HCT116 (cell line): ENCODE results near the gene JAM3. TPM values are rescaled to one million over a fixed set of nuclear protein-coding genes. Genes with fewer than 3 reads are reported as not detected.

ENCODE experiments used
- ATAC-seq: fragments of 200-7000 bp; cut with Tn5 transposase; 2 replicates; pipeline ENCODE4 v1.9.1; 2020; ENCODE audit warnings: mild to moderate bottlenecking, moderate library complexity
- BruUV-seq: library from RNA; stranded (reverse); fragments of 400-500 nt; replicated peaks from 2 replicates; lab custom pipeline; 2021; lab: Mats Ljungman, UMichigan
- CTCF ChIA-PET: fragments of 300-600 bp; sonication (Branson Sonifier 250); formaldehyde crosslinking; loops from one replicate; lab custom pipeline; 2021; ENCODE audit warnings: antibody characterized with exemption; lab: Charles Lee
- POLR2A ChIA-PET: fragments of 300-600, 350-600 bp; sonication (Branson Sonifier 250); formaldehyde crosslinking; loops from one replicate; lab custom pipeline; 2021; ENCODE audit warnings: antibody characterized with exemption; lab: Charles Lee
- RAD21 ChIA-PET, 2 experiments: fragments of 300-600 bp; sonication (Branson Sonifier 250); formaldehyde crosslinking; loops; one replicate each; lab custom pipeline; 2023; ENCODE audit warnings: low total read pairs in 2 of 2; ENCODE audit not compliant: uncharacterized antibody in 2 of 2, unreplicated experiment in 2 of 2, low non-redundant PET in 1 of 2; lab: Charles Lee
- DNase-seq: peaks from one replicate; pipeline ENCODE4 v3.0.0-alpha.2; 2010; ENCODE audit warnings: low read depth, low spot score
- H2AFZ ChIP-seq: fragments of 200-600 bp; shearing (Covaris generic), sonication (generic); 2 replicates; pipeline ENCODE4 v1.6.1; 2017; ENCODE audit warnings: low read depth, mixed run types, mixed read lengths, antibody characterized with exemption, low read length; ENCODE audit not compliant: poor library complexity, severe bottlenecking
- H3K27ac ChIP-seq: 2 replicates; pipeline ENCODE4 v1.5.1; 2012; ENCODE audit warnings: low read depth, low read length
- H3K27me3 ChIP-seq: fragments of 200-600 bp; sonication (generic); 2 replicates; pipeline ENCODE4 v1.6.1; 2016; ENCODE audit warnings: mixed run types, low read length, mixed read lengths; ENCODE audit not compliant: insufficient read depth
- H3K36me3 ChIP-seq, 2 experiments: fragments of 200-500 bp in 1 of 2; fragments of 200-600 bp in 1 of 2; sonication (Bioruptor generic) in 1 of 2; sonication (generic) in 1 of 2; 2 replicates each; pipeline versions ENCODE4 v1.5.1 to v1.6.1; 2014 to 2016; ENCODE audit warnings: low read length in 2 of 2, inconsistent platforms in 1 of 2, mixed read lengths in 1 of 2, mixed run types in 1 of 2; ENCODE audit not compliant: insufficient read depth in 2 of 2, control insufficient read depth in 1 of 2
- H3K4me1 ChIP-seq, 2 experiments: fragments of 200-600 bp in 1 of 2; sonication (generic) in 1 of 2; 2 replicates each; pipeline versions ENCODE4 v1.5.1 to v1.6.1; 2012 to 2017; ENCODE audit warnings: low read length in 2 of 2, inconsistent platforms in 1 of 2, mild to moderate bottlenecking in 1 of 2, mixed read lengths in 1 of 2, mixed run types in 1 of 2, moderate library complexity in 1 of 2; ENCODE audit not compliant: insufficient read depth in 2 of 2, control insufficient read depth in 1 of 2
- H3K4me2 ChIP-seq: fragments of 200-600 bp; sonication (generic); 2 replicates; pipeline ENCODE4 v1.6.1; 2017; ENCODE audit warnings: mixed run types, low read length, mixed read lengths
- H3K4me3 ChIP-seq, 2 experiments: fragments of 200-600 bp in 1 of 2; sonication (generic) in 1 of 2; replicated peaks in 1 of 2; 2 replicates each; pipeline ENCODE4 v1.5.1; 2011 to 2016; ENCODE audit warnings: low read length in 2 of 2, control low read depth in 1 of 2, low read depth in 1 of 2, mild to moderate bottlenecking in 1 of 2, mixed read lengths in 1 of 2, mixed run types in 1 of 2
- H3K79me2 ChIP-seq: fragments of 200-600 bp; sonication (generic); 2 replicates; pipeline ENCODE4 v1.6.1; 2017; ENCODE audit warnings: mild to moderate bottlenecking, mixed run types, low read length, moderate library complexity, mixed read lengths; ENCODE audit not compliant: insufficient read depth
- H3K9ac ChIP-seq: fragments of 200-600 bp; sonication (generic); 2 replicates; pipeline ENCODE4 v1.6.1; 2016; ENCODE audit warnings: low read length, mixed read lengths
- H3K9me2 ChIP-seq: fragments of 200-600 bp; sonication (generic), shearing (Covaris generic); 2 replicates; pipeline ENCODE4 v1.6.1; 2017; ENCODE audit warnings: mixed run types, mild to moderate bottlenecking, moderate library complexity; ENCODE audit not compliant: insufficient read depth
- H3K9me3 ChIP-seq, 2 experiments: fragments of 200-500 bp in 1 of 2; fragments of 200-600 bp in 1 of 2; sonication (Bioruptor generic) in 1 of 2; sonication (generic) in 1 of 2; 2 replicates each; pipeline ENCODE4 v1.6.1; 2014 to 2017; ENCODE audit warnings: low read length in 2 of 2, mixed read lengths in 2 of 2, inconsistent platforms in 1 of 2, low read depth in 1 of 2, mild to moderate bottlenecking in 1 of 2, mixed run types in 1 of 2, moderate library complexity in 1 of 2; ENCODE audit not compliant: control insufficient read depth in 1 of 2, insufficient read depth in 1 of 2
- H4K20me1 ChIP-seq: fragments of 200-600 bp; sonication (generic), shearing (Covaris generic); 2 replicates; pipeline ENCODE4 v1.6.1; 2017; ENCODE audit warnings: mixed run types, mild to moderate bottlenecking, moderate library complexity; ENCODE audit not compliant: insufficient read depth
- CEBPB ChIP-seq: IDR thresholded peaks from 2 replicates; pipeline ENCODE4 v1.6.1; 2012; ENCODE audit warnings: low read depth
- ELF1 ChIP-seq: IDR thresholded peaks from 2 replicates; pipeline ENCODE4 v1.6.1; 2012; ENCODE audit warnings: low read depth, borderline replicate concordance
- EZH2phosphoT487 ChIP-seq: fragments of 200-600 bp; IDR thresholded peaks from 2 replicates; pipeline ENCODE4 v1.6.1; 2018; ENCODE audit warnings: antibody characterized with exemption, borderline replicate concordance
- JUND ChIP-seq: IDR thresholded peaks from 2 replicates; pipeline ENCODE4 v1.6.1; 2012
- POLR2AphosphoS5 ChIP-seq: IDR thresholded peaks from 2 replicates; pipeline ENCODE4 v1.6.1; 2011; ENCODE audit warnings: mild to moderate bottlenecking, low read depth, low read length, moderate library complexity
- SP1 ChIP-seq: IDR thresholded peaks from 2 replicates; pipeline ENCODE4 v1.6.1; 2012; ENCODE audit warnings: low read depth
- SRF ChIP-seq: IDR thresholded peaks from 2 replicates; pipeline ENCODE4 v1.6.1; 2012; ENCODE audit warnings: low read depth
- TCF7L2 ChIP-seq: IDR thresholded peaks from 2 replicates; pipeline ENCODE4 v1.7.0; 2011; ENCODE audit warnings: borderline replicate concordance, inconsistent platforms; ENCODE audit not compliant: insufficient read depth, insufficient read length; ENCODE audit errors: extremely low read depth
- YY1 ChIP-seq: IDR thresholded peaks from 2 replicates; pipeline ENCODE4 v1.6.1; 2011; ENCODE audit warnings: low read length, low read depth, moderate library complexity, mild to moderate bottlenecking; ENCODE audit not compliant: insufficient replicate concordance; ENCODE audit errors: extremely low read depth
- ZFX ChIP-seq: fragments of 450-650 bp; IDR thresholded peaks from 2 replicates; pipeline ENCODE4 v1.6.1; 2017
- ZNF274 ChIP-seq: fragments of 200-500 bp; sonication (Bioruptor generic); IDR thresholded peaks from 2 replicates; pipeline ENCODE4 v1.6.1; 2014; ENCODE audit warnings: mild to moderate bottlenecking, low read depth, low read length, inconsistent platforms
- intact Hi-C: fragments of 100-400 bp; cut with micrococcal nuclease; formaldehyde crosslinking; loops from 2 replicates; pipeline ENCODE4 v1.10.0; 2022
- total RNA-seq: library from RNA; stranded (reverse); gene quantifications from one replicate; pipeline ENCODE4 v1.2.1, GENCODE V29; 2021; ENCODE audit not compliant: unreplicated experiment
- TF ChIP-seq, protein P1 (sequence below): IDR thresholded peaks from 2 replicates; pipeline ENCODE4 v1.6.1; 2012
- TF ChIP-seq, protein P2 (sequence below), 3 experiments: fragments of 200-600 bp in 1 of 3; sonication (generic) in 1 of 3; IDR thresholded peaks in 2 of 3; conservative IDR thresholded peaks in 1 of 3; 2 replicates each; pipeline ENCODE4 v1.5.1; 2012 to 2017; ENCODE audit warnings: low read depth in 2 of 3, low read length in 2 of 3, antibody characterized with exemption in 1 of 3, borderline replicate concordance in 1 of 3, control low read depth in 1 of 3, mild to moderate bottlenecking in 1 of 3, mixed read lengths in 1 of 3, mixed run types in 1 of 3, moderate library complexity in 1 of 3; ENCODE audit not compliant: insufficient read depth in 1 of 3
- TF ChIP-seq, protein P3 (sequence below): IDR thresholded peaks from 2 replicates; pipeline ENCODE4 v1.6.1; 2011; ENCODE audit warnings: mild to moderate bottlenecking, low read length, moderate library complexity; ENCODE audit not compliant: insufficient replicate concordance; ENCODE audit errors: extremely low read depth
- TF ChIP-seq, protein P4 (sequence below): IDR thresholded peaks from 2 replicates; pipeline ENCODE4 v1.6.1; 2012

JAM3 gene
- total RNA-seq, 1 experiment from 2014 or later = 0.25 TPM

DNA sequence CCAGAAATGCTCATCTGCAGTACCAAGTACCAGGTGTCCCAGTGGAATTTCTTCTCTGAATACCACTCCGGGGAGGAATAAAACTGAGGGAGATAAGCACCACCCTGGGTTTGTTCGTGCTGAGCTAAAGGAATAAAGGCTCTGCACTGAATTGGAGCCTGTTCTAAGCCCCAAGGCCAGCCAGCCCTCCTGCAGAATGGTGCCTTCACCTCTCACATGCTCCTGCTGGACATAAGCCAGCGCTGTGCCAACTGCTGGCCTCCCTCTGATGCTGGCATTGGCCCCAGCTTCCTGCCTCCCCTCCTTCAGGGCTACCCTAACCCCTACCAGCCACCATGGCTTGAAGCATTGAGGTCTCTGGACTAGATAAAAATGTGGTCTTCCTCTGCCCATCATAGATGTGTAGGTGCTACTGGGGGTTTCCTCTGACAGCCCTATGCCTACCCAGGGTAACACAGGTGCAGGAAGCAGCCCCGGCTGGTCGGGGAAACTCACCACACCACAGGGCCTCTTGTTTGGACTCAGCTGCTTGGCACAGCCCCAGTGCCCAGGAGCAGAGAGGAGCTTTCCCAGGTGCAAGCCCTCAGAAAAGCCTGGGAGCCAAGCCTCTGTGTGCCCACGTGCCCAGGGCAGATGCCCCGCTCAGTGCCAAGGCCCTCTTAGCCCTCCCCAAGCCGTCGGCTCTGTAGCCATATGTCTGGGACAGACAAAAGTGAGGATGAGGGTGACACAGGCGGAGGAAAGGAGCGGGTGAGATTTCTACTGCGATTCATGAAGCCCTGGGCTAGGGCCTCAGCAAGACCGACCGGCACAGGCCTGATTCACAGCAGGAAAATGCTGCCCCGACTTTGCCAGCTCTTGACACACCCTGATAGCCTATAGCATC lies 34.1 kb upstream of the JAM3 start:
- ChIA-PET CTCF (no interaction called here), POLR2A (no interaction called here), RAD21 (interaction anchor here in 1 of 2 experiments (0.6 kb wide), 1 partner anchor 99 kb away, joined by 3 read pairs; no protein-coding TSS in a partner anchor)
- Histone ChIP-seq H3K4me3 (no peak overlapping the region), H3K36me3 (no peaks in the 10 kb centered on the region), H2AFZ (no peak overlapping the region), H3K9ac (no peak overlapping the region), H3K27ac (no peak overlapping the region), H3K79me2 (no peaks in the 10 kb centered on the region), H3K9me3 (no peaks in the 10 kb centered on the region), H3K27me3 (peaks cover 11% of the 10 kb centered on the region; the same call in 1 of the 2 replicates), H4K20me1 (no peaks in the 10 kb centered on the region), H3K4me1 (peaks cover 4 to 10% of the 10 kb centered on the region in 2 experiments; a peak in 2 of 4 replicates), H3K9me2 (no peaks in the 10 kb centered on the region), H3K4me2 (no peak overlapping the region)
- DNase-seq = no peak
- TF ChIP-seq SRF = no peak
- TF ChIP-seq SP1 = no peak
- no peak for TF ChIP-seq JUND
- TF ChIP-seq EZH2phosphoT487 = no peak
- TF ChIP-seq, protein P1, sequence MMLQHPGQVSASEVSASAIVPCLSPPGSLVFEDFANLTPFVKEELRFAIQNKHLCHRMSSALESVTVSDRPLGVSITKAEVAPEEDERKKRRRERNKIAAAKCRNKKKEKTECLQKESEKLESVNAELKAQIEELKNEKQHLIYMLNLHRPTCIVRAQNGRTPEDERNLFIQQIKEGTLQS = no peak
- TF ChIP-seq, protein P2, sequence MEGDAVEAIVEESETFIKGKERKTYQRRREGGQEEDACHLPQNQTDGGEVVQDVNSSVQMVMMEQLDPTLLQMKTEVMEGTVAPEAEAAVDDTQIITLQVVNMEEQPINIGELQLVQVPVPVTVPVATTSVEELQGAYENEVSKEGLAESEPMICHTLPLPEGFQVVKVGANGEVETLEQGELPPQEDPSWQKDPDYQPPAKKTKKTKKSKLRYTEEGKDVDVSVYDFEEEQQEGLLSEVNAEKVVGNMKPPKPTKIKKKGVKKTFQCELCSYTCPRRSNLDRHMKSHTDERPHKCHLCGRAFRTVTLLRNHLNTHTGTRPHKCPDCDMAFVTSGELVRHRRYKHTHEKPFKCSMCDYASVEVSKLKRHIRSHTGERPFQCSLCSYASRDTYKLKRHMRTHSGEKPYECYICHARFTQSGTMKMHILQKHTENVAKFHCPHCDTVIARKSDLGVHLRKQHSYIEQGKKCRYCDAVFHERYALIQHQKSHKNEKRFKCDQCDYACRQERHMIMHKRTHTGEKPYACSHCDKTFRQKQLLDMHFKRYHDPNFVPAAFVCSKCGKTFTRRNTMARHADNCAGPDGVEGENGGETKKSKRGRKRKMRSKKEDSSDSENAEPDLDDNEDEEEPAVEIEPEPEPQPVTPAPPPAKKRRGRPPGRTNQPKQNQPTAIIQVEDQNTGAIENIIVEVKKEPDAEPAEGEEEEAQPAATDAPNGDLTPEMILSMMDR (IDR thresholded peaks at IDR 0.05 in 2 of 3, conservative IDR thresholded peaks at IDR 0.05 in 1 of 3; ENCODE audit: borderline replicate concordance in 1 of 3, insufficient read depth in 1 of 3, low read depth in 2 of 3, low read length in 2 of 3) = no peak
- no peak for TF ChIP-seq YY1
- TF ChIP-seq TCF7L2 = no peak
- TF ChIP-seq, protein P3, sequence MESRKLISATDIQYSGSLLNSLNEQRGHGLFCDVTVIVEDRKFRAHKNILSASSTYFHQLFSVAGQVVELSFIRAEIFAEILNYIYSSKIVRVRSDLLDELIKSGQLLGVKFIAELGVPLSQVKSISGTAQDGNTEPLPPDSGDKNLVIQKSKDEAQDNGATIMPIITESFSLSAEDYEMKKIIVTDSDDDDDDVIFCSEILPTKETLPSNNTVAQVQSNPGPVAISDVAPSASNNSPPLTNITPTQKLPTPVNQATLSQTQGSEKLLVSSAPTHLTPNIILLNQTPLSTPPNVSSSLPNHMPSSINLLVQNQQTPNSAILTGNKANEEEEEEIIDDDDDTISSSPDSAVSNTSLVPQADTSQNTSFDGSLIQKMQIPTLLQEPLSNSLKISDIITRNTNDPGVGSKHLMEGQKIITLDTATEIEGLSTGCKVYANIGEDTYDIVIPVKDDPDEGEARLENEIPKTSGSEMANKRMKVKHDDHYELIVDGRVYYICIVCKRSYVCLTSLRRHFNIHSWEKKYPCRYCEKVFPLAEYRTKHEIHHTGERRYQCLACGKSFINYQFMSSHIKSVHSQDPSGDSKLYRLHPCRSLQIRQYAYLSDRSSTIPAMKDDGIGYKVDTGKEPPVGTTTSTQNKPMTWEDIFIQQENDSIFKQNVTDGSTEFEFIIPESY = no peak
- no peak for TF ChIP-seq POLR2AphosphoS5
- TF ChIP-seq ELF1 = no peak
- no peak for TF ChIP-seq CEBPB
- TF ChIP-seq ZNF274 = no peak
- TF ChIP-seq ZFX = no peak
- TF ChIP-seq, protein P4, sequence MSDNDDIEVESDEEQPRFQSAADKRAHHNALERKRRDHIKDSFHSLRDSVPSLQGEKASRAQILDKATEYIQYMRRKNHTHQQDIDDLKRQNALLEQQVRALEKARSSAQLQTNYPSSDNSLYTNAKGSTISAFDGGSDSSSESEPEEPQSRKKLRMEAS = no peak
- BruUV-seq = no TSS peak
- intact Hi-C loops = loop anchor here (10.0 kb wide), 1 partner anchor 190 kb away; the partner anchor contains the start of genes NCAPD3 and VPS26B
- ATAC-seq = no peak
